GM06990 (cell line): ENCODE results near the gene PGAM5.
"Not testable (repeated sequence)": the region's sequence is repeated elsewhere in the genome, so short reads cannot be mapped to it uniquely, and the experiment has no call there.

Source experiments
- DNase-seq: peaks from one replicate; pipeline ENCODE4 v3.0.0-alpha.2; 2011; ENCODE audit not compliant: insufficient read length; ENCODE audit errors: extremely low read depth
- H3K27me3 ChIP-seq: replicated peaks from 2 replicates; pipeline ENCODE4 v1.6.0; 2011; ENCODE audit warnings: low read length; ENCODE audit not compliant: control insufficient read depth, insufficient read depth
- H3K36me3 ChIP-seq: 2 replicates; pipeline ENCODE4 v1.5.1; 2011; ENCODE audit warnings: low read length; ENCODE audit not compliant: control insufficient read depth, insufficient read depth
- H3K4me3 ChIP-seq: replicated peaks from 2 replicates; pipeline ENCODE4 v1.5.1; 2011; ENCODE audit warnings: low read depth, mild to moderate bottlenecking, control low read depth, low read length
- CTCF ChIP-seq: IDR thresholded peaks from 2 replicates; pipeline ENCODE4 v1.5.1; 2011; ENCODE audit warnings: low read length, control low read depth, mild to moderate bottlenecking, inconsistent platforms; ENCODE audit not compliant: insufficient read depth, poor library complexity, severe bottlenecking

PGAM5 gene

DNA sequence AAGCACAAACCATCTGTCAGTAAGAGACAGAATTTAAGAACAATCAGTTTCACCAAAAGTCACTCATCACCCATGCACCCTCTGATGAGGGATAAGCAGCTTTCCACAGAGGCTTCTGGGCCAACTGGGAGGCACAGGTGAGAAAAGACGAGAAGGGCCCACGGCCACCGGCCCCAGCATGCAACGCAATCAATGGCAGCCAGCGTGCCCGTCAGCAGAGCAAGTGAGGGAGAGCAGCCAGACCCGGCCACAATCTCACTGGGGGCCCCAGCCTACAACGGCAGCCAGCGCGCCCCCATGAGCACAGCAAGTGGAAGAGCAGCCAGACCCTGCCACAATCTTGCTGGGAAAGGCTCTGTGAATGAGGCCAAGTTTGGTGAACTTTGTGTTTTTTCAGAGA, 37.7 kb downstream of the PGAM5 start:
- no peaks in the 10 kb centered on the region for H3K27me3 ChIP-seq
- H3K36me3 ChIP-seq: peaks cover 47% of the 10 kb centered on the region
- no peak for DNase-seq
- TF ChIP-seq CTCF: no peak
- no peak overlapping the region for H3K4me3 ChIP-seq

- not testable (repeated sequence) for DNase-seq, H3K27me3 ChIP-seq, H3K4me3 ChIP-seq
- peaks cover 20% of the 10 kb centered on the region for H3K36me3 ChIP-seq
Measured at GRCh38 chr12:132753670-132754069, 43.0 kb downstream of the PGAM5 start.

- TF ChIP-seq CTCF: no peak
- H3K36me3 ChIP-seq: peaks cover 20% of the 10 kb centered on the region
- H3K27me3 ChIP-seq: no peaks in the 10 kb centered on the region
- H3K4me3 ChIP-seq: no peak overlapping the region
- no peak for DNase-seq
Measured at GRCh38 chr12:132754160-132754932, 43.7 kb downstream of the PGAM5 start.

DNA sequence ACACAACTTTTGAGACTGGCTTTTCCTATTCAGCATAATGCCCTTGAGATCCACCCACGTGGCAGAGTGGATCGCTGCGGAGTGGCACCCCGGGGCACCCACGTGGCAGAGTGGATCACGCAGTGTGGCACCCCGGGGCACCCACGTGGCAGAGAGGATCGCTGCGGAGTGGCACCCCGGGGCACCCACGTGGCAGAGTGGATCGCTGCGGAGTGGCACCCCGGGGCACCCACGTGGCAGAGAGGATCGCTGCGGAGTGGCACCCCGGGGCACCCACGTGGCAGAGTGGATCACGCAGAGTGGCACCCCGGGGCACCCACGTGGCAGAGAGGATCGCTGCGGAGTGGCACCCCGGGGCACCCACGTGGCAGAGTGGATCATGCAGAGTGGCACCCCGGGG, 48.2 kb downstream of the PGAM5 start:
- H3K4me3 ChIP-seq, H3K27me3 ChIP-seq, DNase-seq, H3K36me3 ChIP-seq: not testable (repeated sequence)

GRCh38 chr12:132759359-132759758, 48.7 kb downstream of the PGAM5 start:
- Histone ChIP-seq H3K4me3 (peak overlapping the region; percentile 40; the same call in 1 of the 2 replicates), H3K27me3 (no peaks in the 10 kb centered on the region), H3K36me3 (peaks cover 8% of the 10 kb centered on the region)
- no peak for DNase-seq
- TF ChIP-seq CTCF: no peak

DNA sequence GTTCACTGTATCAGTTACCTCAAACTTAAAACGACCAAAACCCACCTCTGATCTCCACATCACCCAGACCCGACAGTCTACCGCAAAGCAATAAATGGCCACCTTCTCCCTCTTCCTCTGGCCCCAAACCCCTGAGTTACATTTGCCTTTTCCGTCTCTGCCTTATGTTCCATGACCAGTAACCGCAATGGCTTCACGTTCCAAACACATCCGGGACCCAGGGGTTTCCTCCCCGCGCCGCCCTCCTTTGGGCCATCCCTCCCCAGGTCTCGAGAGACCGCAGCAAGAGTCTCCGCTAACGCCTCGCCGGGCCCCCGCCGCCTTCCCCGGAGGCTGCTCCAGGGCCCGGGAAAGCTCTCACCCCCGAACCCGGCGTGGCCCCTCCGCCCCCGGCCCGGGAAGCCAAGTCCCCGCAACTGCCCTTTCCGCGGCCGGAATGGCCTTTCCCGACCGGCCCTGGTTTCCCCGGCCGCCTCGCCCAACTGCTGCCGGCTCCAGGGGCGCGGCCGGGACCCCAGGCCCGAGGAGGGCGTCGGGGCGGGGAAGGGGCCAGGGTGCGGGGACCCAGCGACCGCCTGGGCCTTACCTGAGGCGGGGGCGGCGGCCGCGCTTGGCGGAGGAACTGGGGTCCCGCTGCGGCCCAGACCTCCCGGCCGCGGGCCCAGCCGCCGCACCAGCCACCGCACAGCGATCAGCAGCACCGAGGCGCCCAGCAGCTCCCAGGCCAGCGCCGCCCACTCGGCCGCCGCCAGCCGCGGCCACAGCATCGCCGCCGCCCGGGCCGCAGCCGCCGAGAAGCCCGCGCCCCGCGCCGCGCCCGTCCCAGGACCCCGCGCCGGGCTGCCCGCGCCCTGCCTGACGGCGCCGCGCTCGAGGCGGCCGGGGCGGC, 50.6 kb downstream of the PGAM5 start, which contains the start of gene ANKLE2:
TSS of gene ANKLE2 (minus strand) at position 801 of the 889 bp plus-strand sequence. CDS start at position 767, 34 bp downstream.
- peak; percentile 69 for DNase-seq
- Histone ChIP-seq H3K27me3 (no peaks in the 10 kb centered on the region), H3K36me3 (peaks cover 5% of the 10 kb centered on the region), H3K4me3 (peak within 1 kb of the TSS; percentile 94)
- TF ChIP-seq CTCF: no peak
